Measurements from ENCODE around the gene C6orf15. TPM values are rescaled to one million over a fixed set of nuclear protein-coding genes. Genes with fewer than 3 reads are reported as not detected.

Gene C6orf15
- total RNA-seq, 4 donors from 2014 or later = not detected

- TF ChIP-seq POLR2A (IDR thresholded peaks at IDR 0.05) = no peak
- no peak for TF ChIP-seq CTCF (IDR thresholded peaks at IDR 0.05)
- H3K27me3 ChIP-seq = no peaks in the 10 kb centered on the region
- peaks cover 0 to 11% (median 2%) of the 10 kb centered on the region in 4 donors for H3K4me1 ChIP-seq
- no peak overlapping the region for H3K27ac ChIP-seq
- no peak overlapping the region for H3K4me3 ChIP-seq
- no peaks in the 10 kb centered on the region for H3K36me3 ChIP-seq
- DNase-seq = peak in 1 of 3 donors; percentile 69
- no peaks in the 10 kb centered on the region for H3K9me3 ChIP-seq
These were observed 21.4 kb downstream of the C6orf15 start for GRCh38 chr6:31090973-31091364.

GRCh38 chr6:31090275-31090972 lies 22.0 kb downstream of the C6orf15 start:
- no peak overlapping the region for H3K4me3 ChIP-seq

GRCh38 chr6:31087494-31088089 lies 24.8 kb downstream of the C6orf15 start:
- peak; percentile 82 to 94 (median 83) for DNase-seq
- Histone ChIP-seq H3K27me3 (no peaks in the 10 kb centered on the region), H3K27ac (no peak overlapping the region), H3K4me1 (peaks cover 0 to 11% (median 0%) of the 10 kb centered on the region in 4 donors), H3K9me3 (no peaks in the 10 kb centered on the region), H3K36me3 (no peaks in the 10 kb centered on the region), H3K4me3 (no peak overlapping the region)
- TF ChIP-seq CTCF (IDR thresholded peaks at IDR 0.05) (peak; percentile 55 to 87 (median 85)), POLR2A (IDR thresholded peaks at IDR 0.05) (no peak)

More at GRCh38 chr6:31090275-31090972, 22.0 kb downstream of the C6orf15 start:
- H3K27me3 ChIP-seq = no peaks in the 10 kb centered on the region
- TF ChIP-seq CTCF (IDR thresholded peaks at IDR 0.05) = no peak
- TF ChIP-seq POLR2A (IDR thresholded peaks at IDR 0.05) = no peak
- H3K36me3 ChIP-seq = no peaks in the 10 kb centered on the region
- DNase-seq = no peak
- H3K27ac ChIP-seq = no peak overlapping the region
- H3K4me1 ChIP-seq = peaks cover 0 to 11% (median 2%) of the 10 kb centered on the region in 4 donors
- no peaks in the 10 kb centered on the region for H3K9me3 ChIP-seq

GRCh38 chr6:31086788-31087440 lies 25.5 kb downstream of the C6orf15 start:
- no peak for DNase-seq
- H3K9me3 ChIP-seq = no peaks in the 10 kb centered on the region
- H3K36me3 ChIP-seq = no peaks in the 10 kb centered on the region
- no peak overlapping the region for H3K4me3 ChIP-seq
- TF ChIP-seq CTCF (IDR thresholded peaks at IDR 0.05) = no peak
- no peak for TF ChIP-seq POLR2A (IDR thresholded peaks at IDR 0.05)
- H3K4me1 ChIP-seq = peaks cover 0 to 11% (median 0%) of the 10 kb centered on the region in 4 donors
- H3K27ac ChIP-seq = no peak overlapping the region
- no peaks in the 10 kb centered on the region for H3K27me3 ChIP-seq

GRCh38 chr6:31083742-31084354 lies 28.5 kb downstream of the C6orf15 start:
- DNase-seq = peak in 2 of 3 donors; percentile 25 to 70
- no peaks in the 10 kb centered on the region for H3K27me3 ChIP-seq
- TF ChIP-seq CTCF (IDR thresholded peaks at IDR 0.05) (peak in 4 of 6 experiments; percentile 18 to 42 (median 33)), POLR2A (IDR thresholded peaks at IDR 0.05) (no peak)

More at GRCh38 chr6:31083742-31084354, 28.5 kb downstream of the C6orf15 start:
- Histone ChIP-seq H3K4me3 (no peak overlapping the region), H3K9me3 (no peaks in the 10 kb centered on the region), H3K27ac (no peak overlapping the region), H3K4me1 (peaks cover 0 to 11% (median 0%) of the 10 kb centered on the region in 4 donors), H3K36me3 (no peaks in the 10 kb centered on the region)
